Tibial nerve (tissue), 4 donors: ENCODE results near the gene STN1. TPM values are rescaled to one million over a fixed set of nuclear protein-coding genes. Genes with fewer than 3 reads are reported as not detected.
A peak's percentile ranks its signal among the peaks of the same experiment; 100 is the strongest.

Experiments used
- DNase-seq, 2 donors: peaks; one replicate each; pipeline ENCODE4 v3.0.0-alpha.2; 2019; ENCODE audit warnings: low spot score in 2 of 2
- H3K27ac ChIP-seq, 4 donors: fragments of 200-600 bp; sonication (generic) in 3 of 4; one replicate each; pipeline ENCODE4 v1.5.1; 2017 to 2019; ENCODE audit warnings: mild to moderate bottlenecking in 1 of 4
- H3K27me3 ChIP-seq, 2 donors: fragments of 200-600 bp; sonication (generic) in 1 of 2; one replicate each; pipeline versions ENCODE4 v1.5.1 to v1.6.0; 2017 to 2019
- H3K36me3 ChIP-seq, 3 donors: fragments of 200-600 bp; sonication (generic); one replicate each; pipeline ENCODE4 v1.5.1; 2018 to 2019
- H3K4me1 ChIP-seq, 4 donors: fragments of 200-600 bp; sonication (generic) in 3 of 4; one replicate each; pipeline ENCODE4 v1.5.1; 2017 to 2019
- H3K4me3 ChIP-seq, 4 donors: fragments of 200-600 bp; sonication (generic) in 3 of 4; one replicate each; pipeline ENCODE4 v1.5.1; 2017 to 2019; ENCODE audit warnings: mild to moderate bottlenecking in 1 of 4, moderate library complexity in 1 of 4
- H3K9me3 ChIP-seq, 4 donors: fragments of 200-600 bp; sonication (generic) in 3 of 4; one replicate each; pipeline ENCODE4 v1.5.1; 2017 to 2019
- EP300 ChIP-seq, 2 donors: sonication (generic); formaldehyde crosslinking; IDR thresholded peaks; one replicate each; pipeline ENCODE4 v1.6.1; 2017; ENCODE audit warnings: antibody characterized with exemption in 2 of 2, mild to moderate bottlenecking in 1 of 2
- POLR2A ChIP-seq, 2 donors: fragments of 450-650 bp; IDR thresholded peaks; one replicate each; pipeline ENCODE4 v1.6.1; 2017; ENCODE audit warnings: antibody characterized with exemption in 2 of 2, mild to moderate bottlenecking in 2 of 2, moderate library complexity in 2 of 2
- WGBS, 2 donors: methylation state at CpG; one replicate each; pipeline ENCODE4 v1.1.5; 2018; 5-methylcytosine and 5-hydroxymethylcytosine counted together
- total RNA-seq, 4 donors: library from RNA; depleted of rRNA; stranded (reverse); fragments of >200 nt; gene quantifications; one replicate each; pipeline ENCODE4 v1.1.0, GENCODE V29; 2016
- TF ChIP-seq, protein P1 (sequence below), 5 experiments: fragments of 200-600 bp in 3 of 5; fragments of 450-650 bp in 2 of 5; sonication (generic) in 3 of 5; IDR thresholded peaks; one replicate each; pipeline ENCODE4 v1.5.1; 2016 to 2019; ENCODE audit warnings: antibody characterized with exemption in 5 of 5, mild to moderate bottlenecking in 3 of 5, moderate library complexity in 2 of 5

STN1 gene
- total RNA-seq, 4 donors from 2014 or later, result 12.6 to 26.7 (median 22.1) TPM

DNA sequence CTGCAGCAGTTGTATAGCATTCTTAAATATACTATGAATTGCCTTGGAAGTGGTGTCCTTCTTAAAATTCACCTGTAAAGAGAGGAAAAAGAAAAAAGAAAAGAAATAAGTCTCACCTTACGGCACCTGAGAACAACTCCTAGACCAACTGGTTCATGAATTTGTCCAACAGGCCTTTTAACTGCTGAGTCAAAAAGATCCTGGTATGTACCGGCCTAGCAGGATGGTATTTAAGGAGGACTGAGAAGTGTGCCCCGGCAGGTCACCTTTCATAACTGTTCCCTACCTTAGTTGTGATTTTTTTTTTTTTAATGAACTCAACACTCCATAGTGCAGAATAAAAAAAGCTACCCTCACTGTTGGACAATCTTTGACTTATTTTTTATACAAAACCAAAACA lies 25.8 kb downstream of the STN1 start:
- no peak overlapping the region for H3K27ac ChIP-seq

DNA sequence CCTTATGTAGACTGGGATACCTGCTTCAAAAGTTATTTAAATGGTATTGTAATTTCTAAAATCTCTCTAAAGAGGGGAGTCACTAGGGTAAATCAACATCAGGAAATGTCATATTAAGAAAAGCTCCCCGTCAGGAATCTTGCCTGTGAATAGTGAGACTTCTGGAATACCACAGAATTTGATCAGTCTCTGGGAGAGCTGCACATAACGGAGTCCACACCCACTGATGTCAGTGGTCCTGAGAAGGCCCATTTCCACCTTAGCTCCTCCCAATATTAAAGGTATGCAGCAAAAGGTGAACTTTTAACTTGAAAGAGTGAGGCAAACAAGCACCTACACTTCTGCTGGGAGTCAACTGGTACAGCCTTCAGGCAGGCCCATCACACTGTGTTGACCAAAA lies 27.3 kb downstream of the STN1 start:
- peaks cover 0 to 53% (median 3%) of the 10 kb centered on the region in 3 donors for H3K36me3 ChIP-seq
- WGBS, 2 donors, result 73 to 88% methylated on average over 2 of the region's 2 CpGs

More for the DNA sequence above, 25.8 kb downstream of the STN1 start:
- 84 to 91% methylated on average over 3 of the region's 3 CpGs for WGBS, 2 donors
- DNase-seq, result no peak
- TF ChIP-seq, protein P1, sequence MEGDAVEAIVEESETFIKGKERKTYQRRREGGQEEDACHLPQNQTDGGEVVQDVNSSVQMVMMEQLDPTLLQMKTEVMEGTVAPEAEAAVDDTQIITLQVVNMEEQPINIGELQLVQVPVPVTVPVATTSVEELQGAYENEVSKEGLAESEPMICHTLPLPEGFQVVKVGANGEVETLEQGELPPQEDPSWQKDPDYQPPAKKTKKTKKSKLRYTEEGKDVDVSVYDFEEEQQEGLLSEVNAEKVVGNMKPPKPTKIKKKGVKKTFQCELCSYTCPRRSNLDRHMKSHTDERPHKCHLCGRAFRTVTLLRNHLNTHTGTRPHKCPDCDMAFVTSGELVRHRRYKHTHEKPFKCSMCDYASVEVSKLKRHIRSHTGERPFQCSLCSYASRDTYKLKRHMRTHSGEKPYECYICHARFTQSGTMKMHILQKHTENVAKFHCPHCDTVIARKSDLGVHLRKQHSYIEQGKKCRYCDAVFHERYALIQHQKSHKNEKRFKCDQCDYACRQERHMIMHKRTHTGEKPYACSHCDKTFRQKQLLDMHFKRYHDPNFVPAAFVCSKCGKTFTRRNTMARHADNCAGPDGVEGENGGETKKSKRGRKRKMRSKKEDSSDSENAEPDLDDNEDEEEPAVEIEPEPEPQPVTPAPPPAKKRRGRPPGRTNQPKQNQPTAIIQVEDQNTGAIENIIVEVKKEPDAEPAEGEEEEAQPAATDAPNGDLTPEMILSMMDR (IDR thresholded peaks at IDR 0.05), result no peak
- TF ChIP-seq EP300 (IDR thresholded peaks at IDR 0.05) (no peak), POLR2A (IDR thresholded peaks at IDR 0.05) (no peak)
- Histone ChIP-seq H3K9me3 (no peaks in the 10 kb centered on the region), H3K4me1 (peaks cover 0 to 55% (median 20%) of the 10 kb centered on the region in 4 donors), H3K36me3 (peaks cover 0 to 49% (median 3%) of the 10 kb centered on the region in 3 donors), H3K4me3 (no peak overlapping the region), H3K27me3 (no peaks in the 10 kb centered on the region)

GRCh38 chr10:103890194-103890658 lies 27.8 kb downstream of the STN1 start:
- peaks cover 0 to 56% (median 3%) of the 10 kb centered on the region in 3 donors for H3K36me3 ChIP-seq
- H3K27ac ChIP-seq, result peak overlapping the region in 2 of 4 donors; percentile 37 to 41
- DNase-seq, result no peak
- peaks cover 0 to 46% (median 15%) of the 10 kb centered on the region in 4 donors for H3K4me1 ChIP-seq
- no peaks in the 10 kb centered on the region for H3K9me3 ChIP-seq
- no peaks in the 10 kb centered on the region for H3K27me3 ChIP-seq
- TF ChIP-seq EP300 (IDR thresholded peaks at IDR 0.05) (no peak), POLR2A (IDR thresholded peaks at IDR 0.05) (no peak)
- TF ChIP-seq, protein P1 (IDR thresholded peaks at IDR 0.05), result no peak
- 79 to 84% methylated on average over 4 of the region's 4 CpGs for WGBS, 2 donors
- no peak overlapping the region for H3K4me3 ChIP-seq

More for the DNA sequence above, 27.3 kb downstream of the STN1 start:
- no peaks in the 10 kb centered on the region for H3K9me3 ChIP-seq
- DNase-seq, result no peak
- H3K4me3 ChIP-seq, result no peak overlapping the region
- no peaks in the 10 kb centered on the region for H3K27me3 ChIP-seq
- peak overlapping the region in 2 of 4 donors; percentile 37 to 41 for H3K27ac ChIP-seq
- TF ChIP-seq, protein P1 (IDR thresholded peaks at IDR 0.05), result no peak
- TF ChIP-seq EP300 (IDR thresholded peaks at IDR 0.05), result no peak
- TF ChIP-seq POLR2A (IDR thresholded peaks at IDR 0.05), result no peak
- peaks cover 0 to 46% (median 19%) of the 10 kb centered on the region in 4 donors for H3K4me1 ChIP-seq

DNA sequence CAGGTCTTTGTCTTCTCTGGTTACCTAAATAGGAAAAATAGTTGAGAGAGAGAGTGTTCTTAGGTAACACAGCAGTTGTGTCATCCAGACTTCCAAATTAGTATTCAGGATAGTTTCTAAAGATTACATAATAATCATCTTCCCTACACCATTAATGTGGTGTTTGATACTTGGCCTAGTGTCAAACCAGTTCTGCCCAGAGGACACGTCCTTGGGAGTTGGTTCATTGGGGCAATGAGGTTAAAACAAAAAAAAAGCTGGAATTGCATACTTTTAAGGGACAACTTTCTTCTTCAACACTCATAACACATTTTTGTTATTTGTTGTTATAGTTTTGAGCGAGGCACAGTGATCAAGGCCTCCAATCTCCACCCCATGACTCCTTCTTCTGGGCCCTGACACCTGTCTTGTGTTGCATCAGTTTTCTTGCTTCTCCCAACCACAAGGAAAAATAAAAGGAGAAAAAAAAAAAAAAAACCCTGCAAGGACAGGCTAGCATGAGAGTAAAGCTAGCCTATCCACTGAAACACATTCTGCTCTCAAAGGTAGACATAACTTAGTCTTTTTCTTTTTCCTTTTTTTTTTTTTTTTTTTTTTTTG lies 28.8 kb downstream of the STN1 start:
- no peaks in the 10 kb centered on the region for H3K27me3 ChIP-seq
- WGBS, 2 donors, result 58 to 65% methylated on average over 2 of the region's 2 CpGs
- H3K36me3 ChIP-seq, result peaks cover 0 to 58% (median 3%) of the 10 kb centered on the region in 3 donors

More for the DNA sequence above, 28.8 kb downstream of the STN1 start:
- TF ChIP-seq POLR2A (IDR thresholded peaks at IDR 0.05), result no peak
- TF ChIP-seq, protein P1 (IDR thresholded peaks at IDR 0.05), result no peak
- TF ChIP-seq EP300 (IDR thresholded peaks at IDR 0.05), result no peak
- H3K27ac ChIP-seq, result peak overlapping the region in 2 of 4 donors; percentile 71 to 72
- no peak for DNase-seq
- H3K9me3 ChIP-seq, result no peaks in the 10 kb centered on the region
- H3K4me3 ChIP-seq, result no peak overlapping the region
- peaks cover 0 to 45% (median 6%) of the 10 kb centered on the region in 4 donors for H3K4me1 ChIP-seq
